Measurements from ENCODE around the gene AIPL1. TPM values are rescaled to one million over a fixed set of nuclear protein-coding genes. Genes with fewer than 3 reads are reported as not detected.

Gene AIPL1
- total RNA-seq, 1 experiment from 2014 or later, result not detected

DNA sequence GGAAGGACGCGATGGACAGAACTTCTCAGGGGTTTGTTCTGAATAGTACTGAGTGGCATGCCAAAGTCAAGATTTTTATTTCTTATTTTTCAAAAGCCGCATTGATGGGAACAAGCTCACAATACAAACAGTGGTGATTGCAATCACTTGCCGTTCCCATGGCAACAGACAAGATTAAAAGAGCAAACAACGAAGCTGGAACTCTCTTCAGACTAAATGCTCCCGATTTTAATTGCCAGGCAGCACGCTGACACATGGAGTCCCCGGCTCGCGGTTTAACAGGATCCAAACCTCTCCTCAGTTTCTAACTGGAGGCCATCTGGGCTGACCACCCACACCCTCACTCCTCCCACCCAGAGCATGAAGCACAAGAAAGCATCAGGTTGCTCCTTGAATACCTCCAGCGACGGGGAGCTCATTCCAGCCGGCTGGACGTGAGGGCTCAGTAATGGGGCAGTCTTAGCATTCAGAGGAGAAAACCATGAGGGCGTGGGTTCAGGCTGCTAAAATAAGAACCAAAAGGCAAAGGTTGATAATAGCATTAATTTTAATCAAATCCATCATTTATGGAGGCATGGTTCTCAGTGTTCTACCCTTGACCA lies 41.5 kb downstream of the AIPL1 start (continued):
- no peak for TF ChIP-seq RAD21 (IDR thresholded peaks at IDR 0.05; ENCODE audit: low read depth)
- no peak for TF ChIP-seq POLR2AphosphoS5 (IDR thresholded peaks at IDR 0.05; ENCODE audit: low read depth, low read length)
- no peak for TF ChIP-seq EGR1 (IDR thresholded peaks at IDR 0.05; ENCODE audit: low read depth)
- TF ChIP-seq EZH2phosphoT487 (IDR thresholded peaks at IDR 0.05; ENCODE audit: borderline replicate concordance), result no peak
- no peak for TF ChIP-seq EZH2 (IDR thresholded peaks at IDR 0.05)
- TF ChIP-seq CBX3 (IDR thresholded peaks at IDR 0.05; ENCODE audit: low read depth), result no peak
- no peak for TF ChIP-seq ZBTB33 (IDR thresholded peaks at IDR 0.05; ENCODE audit: extremely low read depth, insufficient replicate concordance, low read length)
- no peak for TF ChIP-seq ZNF274 (IDR thresholded peaks at IDR 0.05; ENCODE audit: low read depth, low read length)

DNA sequence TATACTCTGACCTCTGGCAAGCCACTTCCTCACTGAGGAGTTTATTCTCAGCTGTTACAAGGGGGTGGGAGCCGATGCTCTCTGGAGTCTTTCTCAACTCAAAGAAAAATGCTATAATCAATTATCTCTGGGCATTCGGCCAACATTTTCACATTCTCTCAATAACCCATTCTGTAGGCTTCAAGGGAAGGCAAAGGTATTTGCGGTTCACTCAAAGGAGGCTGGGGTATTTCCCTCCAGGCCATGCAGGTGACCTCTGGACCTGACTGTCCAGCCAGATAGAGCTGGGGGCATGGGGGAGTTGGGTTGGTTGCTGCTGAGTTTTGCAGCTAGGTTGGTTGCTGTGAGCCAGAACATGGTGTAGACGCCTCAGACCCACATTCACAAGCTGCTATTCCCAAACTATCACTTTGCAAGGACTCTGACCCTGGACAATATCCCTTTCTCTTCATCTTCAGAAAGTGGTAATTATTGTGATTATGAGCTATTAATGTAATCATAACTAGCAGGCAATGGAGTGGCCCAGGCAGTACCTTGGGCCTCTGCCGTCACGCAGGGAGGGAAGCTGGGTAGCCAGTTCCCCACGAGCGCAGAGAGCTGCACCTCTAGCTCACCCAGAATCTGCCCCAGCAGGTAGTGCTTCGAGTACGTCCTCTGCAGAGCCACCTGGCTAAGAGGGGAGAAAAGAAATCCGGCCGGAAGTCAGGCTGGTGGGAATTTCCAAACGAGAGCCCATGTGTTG lies 42.1 kb downstream of the AIPL1 start:
- Histone ChIP-seq H2AFZ (ENCODE audit: low read depth, low read length, poor library complexity, severe bottlenecking) (no peak overlapping the region), H3K9me3 (ENCODE audit: control insufficient read depth in 1 of 2, insufficient read depth in 1 of 2, low read depth in 1 of 2, low read length in 2 of 2) (no peaks in the 10 kb centered on the region), H3K4me1 (ENCODE audit: control insufficient read depth in 1 of 2, insufficient read depth in 2 of 2, low read length in 2 of 2) (peaks cover 5 to 9% of the 10 kb centered on the region in 2 experiments; a peak in 3 of 4 replicates), H3K9ac (ENCODE audit: low read length) (no peak overlapping the region), H3K36me3 (ENCODE audit: control insufficient read depth in 1 of 2, insufficient read depth in 2 of 2, low read length in 2 of 2) (no peaks in the 10 kb centered on the region), H3K4me3 (replicated peaks in 1 of 2; ENCODE audit: low read depth in 1 of 2, low read length in 2 of 2) (no peak overlapping the region), H3K9me2 (ENCODE audit: insufficient read depth) (no peaks in the 10 kb centered on the region), H3K79me2 (ENCODE audit: insufficient read depth, low read length) (no peaks in the 10 kb centered on the region), H4K20me1 (ENCODE audit: insufficient read depth) (no peaks in the 10 kb centered on the region), H3K27ac (ENCODE audit: low read depth, low read length) (no peak overlapping the region), H3K4me2 (ENCODE audit: low read length) (no peak overlapping the region), H3K27me3 (ENCODE audit: insufficient read depth, low read length) (peaks cover 36% of the 10 kb centered on the region)
- no peak for DNase-seq (ENCODE audit: low read depth, low spot score)
- ATAC-seq, result peak; percentile 34; the same call in 1 of the 2 replicates
- ChIA-PET POLR2A (no interaction called here), RAD21 (ENCODE audit: low non-redundant PET in 1 of 2, low total read pairs in 2 of 2, uncharacterized antibody in 2 of 2, unreplicated experiment in 2 of 2) (no interaction called here), CTCF (no interaction called here)
- BruUV-seq (replicated peaks), result no TSS peak
- intact Hi-C loops (cut with micrococcal nuclease), result no loop called here
- TF ChIP-seq ZBTB33 (IDR thresholded peaks at IDR 0.05; ENCODE audit: extremely low read depth, insufficient replicate concordance, low read length), result no peak
- no peak for TF ChIP-seq RAD21 (IDR thresholded peaks at IDR 0.05; ENCODE audit: low read depth)
- TF ChIP-seq CBX3 (IDR thresholded peaks at IDR 0.05; ENCODE audit: low read depth), result no peak
- no peak for TF ChIP-seq SP1 (IDR thresholded peaks at IDR 0.05; ENCODE audit: low read depth)
- no peak for TF ChIP-seq EZH2phosphoT487 (IDR thresholded peaks at IDR 0.05; ENCODE audit: borderline replicate concordance)
- TF ChIP-seq YY1 (IDR thresholded peaks at IDR 0.05; ENCODE audit: extremely low read depth, insufficient replicate concordance, low read depth, low read length), result no peak
- TF ChIP-seq MAX (IDR thresholded peaks at IDR 0.05), result no peak
- TF ChIP-seq, protein P1, sequence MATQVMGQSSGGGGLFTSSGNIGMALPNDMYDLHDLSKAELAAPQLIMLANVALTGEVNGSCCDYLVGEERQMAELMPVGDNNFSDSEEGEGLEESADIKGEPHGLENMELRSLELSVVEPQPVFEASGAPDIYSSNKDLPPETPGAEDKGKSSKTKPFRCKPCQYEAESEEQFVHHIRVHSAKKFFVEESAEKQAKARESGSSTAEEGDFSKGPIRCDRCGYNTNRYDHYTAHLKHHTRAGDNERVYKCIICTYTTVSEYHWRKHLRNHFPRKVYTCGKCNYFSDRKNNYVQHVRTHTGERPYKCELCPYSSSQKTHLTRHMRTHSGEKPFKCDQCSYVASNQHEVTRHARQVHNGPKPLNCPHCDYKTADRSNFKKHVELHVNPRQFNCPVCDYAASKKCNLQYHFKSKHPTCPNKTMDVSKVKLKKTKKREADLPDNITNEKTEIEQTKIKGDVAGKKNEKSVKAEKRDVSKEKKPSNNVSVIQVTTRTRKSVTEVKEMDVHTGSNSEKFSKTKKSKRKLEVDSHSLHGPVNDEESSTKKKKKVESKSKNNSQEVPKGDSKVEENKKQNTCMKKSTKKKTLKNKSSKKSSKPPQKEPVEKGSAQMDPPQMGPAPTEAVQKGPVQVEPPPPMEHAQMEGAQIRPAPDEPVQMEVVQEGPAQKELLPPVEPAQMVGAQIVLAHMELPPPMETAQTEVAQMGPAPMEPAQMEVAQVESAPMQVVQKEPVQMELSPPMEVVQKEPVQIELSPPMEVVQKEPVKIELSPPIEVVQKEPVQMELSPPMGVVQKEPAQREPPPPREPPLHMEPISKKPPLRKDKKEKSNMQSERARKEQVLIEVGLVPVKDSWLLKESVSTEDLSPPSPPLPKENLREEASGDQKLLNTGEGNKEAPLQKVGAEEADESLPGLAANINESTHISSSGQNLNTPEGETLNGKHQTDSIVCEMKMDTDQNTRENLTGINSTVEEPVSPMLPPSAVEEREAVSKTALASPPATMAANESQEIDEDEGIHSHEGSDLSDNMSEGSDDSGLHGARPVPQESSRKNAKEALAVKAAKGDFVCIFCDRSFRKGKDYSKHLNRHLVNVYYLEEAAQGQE (IDR thresholded peaks at IDR 0.05; ENCODE audit: low read depth), result no peak
- TF ChIP-seq, protein P2, sequence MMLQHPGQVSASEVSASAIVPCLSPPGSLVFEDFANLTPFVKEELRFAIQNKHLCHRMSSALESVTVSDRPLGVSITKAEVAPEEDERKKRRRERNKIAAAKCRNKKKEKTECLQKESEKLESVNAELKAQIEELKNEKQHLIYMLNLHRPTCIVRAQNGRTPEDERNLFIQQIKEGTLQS (IDR thresholded peaks at IDR 0.05), result no peak
- no peak for TF ChIP-seq POLR2A (IDR thresholded peaks at IDR 0.05; ENCODE audit: borderline replicate concordance, extremely low read depth, insufficient read depth, insufficient read length)
- TF ChIP-seq CEBPB (IDR thresholded peaks at IDR 0.05; ENCODE audit: low read depth), result no peak
